GM12875 (cell line): Measurements from ENCODE around the gene CSNK2B.
"Not testable (repeated sequence)": the region's sequence is repeated elsewhere in the genome, so short reads cannot be mapped to it uniquely, and the experiment has no call there.

Source experiments
- H3K4me3 ChIP-seq: one replicate; pipeline ENCODE4 v1.5.1; 2011; ENCODE audit warnings: low read depth, low read length, control low read depth
- TF ChIP-seq, protein P1 (sequence below): IDR thresholded peaks from 2 replicates; pipeline ENCODE4 v1.5.1; 2011; ENCODE audit warnings: low read depth, mild to moderate bottlenecking, control low read depth, inconsistent platforms, low read length, moderate library complexity, borderline replicate concordance; ENCODE audit not compliant: insufficient read depth

Gene CSNK2B

GRCh38 chr6:31702405-31702818 lies 36.5 kb downstream of the CSNK2B start:
- TF ChIP-seq, protein P1, sequence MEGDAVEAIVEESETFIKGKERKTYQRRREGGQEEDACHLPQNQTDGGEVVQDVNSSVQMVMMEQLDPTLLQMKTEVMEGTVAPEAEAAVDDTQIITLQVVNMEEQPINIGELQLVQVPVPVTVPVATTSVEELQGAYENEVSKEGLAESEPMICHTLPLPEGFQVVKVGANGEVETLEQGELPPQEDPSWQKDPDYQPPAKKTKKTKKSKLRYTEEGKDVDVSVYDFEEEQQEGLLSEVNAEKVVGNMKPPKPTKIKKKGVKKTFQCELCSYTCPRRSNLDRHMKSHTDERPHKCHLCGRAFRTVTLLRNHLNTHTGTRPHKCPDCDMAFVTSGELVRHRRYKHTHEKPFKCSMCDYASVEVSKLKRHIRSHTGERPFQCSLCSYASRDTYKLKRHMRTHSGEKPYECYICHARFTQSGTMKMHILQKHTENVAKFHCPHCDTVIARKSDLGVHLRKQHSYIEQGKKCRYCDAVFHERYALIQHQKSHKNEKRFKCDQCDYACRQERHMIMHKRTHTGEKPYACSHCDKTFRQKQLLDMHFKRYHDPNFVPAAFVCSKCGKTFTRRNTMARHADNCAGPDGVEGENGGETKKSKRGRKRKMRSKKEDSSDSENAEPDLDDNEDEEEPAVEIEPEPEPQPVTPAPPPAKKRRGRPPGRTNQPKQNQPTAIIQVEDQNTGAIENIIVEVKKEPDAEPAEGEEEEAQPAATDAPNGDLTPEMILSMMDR: no peak
- H3K4me3 ChIP-seq: peak overlapping the region; percentile 62

GRCh38 chr6:31702819-31703716 lies 37.2 kb downstream of the CSNK2B start, which contains the start of gene ABHD16A:
Gene ABHD16A (minus strand): TSS chr6:31703324. CDS start chr6:31703281, 43 bp downstream.
- TF ChIP-seq, protein P1: no peak
- peak within 1 kb of the TSS; percentile 62 for H3K4me3 ChIP-seq

- TF ChIP-seq, protein P1: no peak
- no peak overlapping the region for H3K4me3 ChIP-seq
Observed at GRCh38 chr6:31705931-31706330, 40.1 kb downstream of the CSNK2B start.

- H3K4me3 ChIP-seq: no peak within 1 kb of the TSS
- TF ChIP-seq, protein P1: no peak
Observed at GRCh38 chr6:31706599-31706998, 40.7 kb downstream of the CSNK2B start, which contains the start of gene LY6G6F. Gene LY6G6F (plus strand): TSS chr6:31706866. CDS start chr6:31706907, 41 bp downstream.

DNA sequence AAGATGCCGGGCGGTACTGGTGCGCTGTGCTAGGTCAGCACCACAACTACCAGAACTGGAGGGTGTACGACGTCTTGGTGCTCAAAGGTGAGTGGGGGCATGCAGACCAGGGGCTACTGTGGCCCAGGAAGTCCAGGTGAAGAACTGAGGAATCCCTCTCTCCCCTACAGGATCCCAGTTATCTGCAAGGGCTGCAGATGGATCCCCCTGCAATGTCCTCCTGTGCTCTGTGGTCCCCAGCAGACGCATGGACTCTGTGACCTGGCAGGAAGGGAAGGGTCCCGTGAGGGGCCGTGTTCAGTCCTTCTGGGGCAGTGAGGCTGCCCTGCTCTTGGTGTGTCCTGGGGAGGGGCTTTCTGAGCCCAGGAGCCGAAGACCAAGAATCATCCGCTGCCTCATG lies 41.8 kb downstream of the CSNK2B start:
- TF ChIP-seq, protein P1: no peak
- H3K4me3 ChIP-seq: no peak overlapping the region

DNA sequence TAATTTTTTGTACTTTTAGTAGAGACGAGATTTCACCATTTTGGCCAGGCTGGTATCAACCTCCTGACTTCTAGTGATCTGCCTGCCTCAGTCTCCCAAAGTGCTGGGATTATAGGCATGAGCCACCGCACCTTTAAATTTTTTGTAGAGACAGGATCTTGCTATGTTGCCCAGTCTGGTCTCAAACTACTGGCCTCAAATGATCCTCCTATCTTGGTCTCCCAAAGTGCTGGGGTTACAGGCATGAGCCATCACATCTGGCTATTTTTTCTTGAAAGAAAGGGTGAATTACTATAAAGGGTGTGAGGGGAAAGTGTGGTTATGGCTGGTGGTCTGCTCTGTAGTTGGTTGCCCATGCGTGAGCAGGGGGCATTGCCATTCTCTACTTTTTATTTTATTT lies 42.3 kb downstream of the CSNK2B start:
- TF ChIP-seq, protein P1: no peak
- no peak overlapping the region for H3K4me3 ChIP-seq

- not testable (repeated sequence) for H3K4me3 ChIP-seq
Observed at GRCh38 chr6:31709157-31709556, 43.3 kb downstream of the CSNK2B start.
